ENCODE measurements around the gene UNC119.

GRCh38 chr17:28592260-28592659, 39.8 kb upstream of the UNC119 start:
- no peak for TF ChIP-seq CTCF (IDR thresholded peaks at IDR 0.05)
- TF ChIP-seq POLR2A (IDR thresholded peaks at IDR 0.05), result no peak
